ENCODE data around the gene OR10G2.
"Not testable (repeated sequence)": the region's sequence is repeated elsewhere in the genome, so short reads cannot be mapped to it uniquely, and the experiment has no call there.

OR10G2 gene

GRCh38 chr14:21617614-21618013, 17.1 kb downstream of the OR10G2 start:
- Histone ChIP-seq H3K9ac (ENCODE audit: low read depth, low read length) (no peak overlapping the region), H3K79me2 (ENCODE audit: insufficient read depth, low read length) (no peaks in the 10 kb centered on the region), H3K9me3 (ENCODE audit: insufficient read depth, low read length, severe bottlenecking) (no peaks in the 10 kb centered on the region), H3K27me3 (ENCODE audit: insufficient read depth, low read length, poor library complexity) (peaks cover 6% of the 10 kb centered on the region), H2AFZ (ENCODE audit: low read depth, low read length) (no peak overlapping the region), H3K4me1 (ENCODE audit: insufficient read depth, low read length) (no peaks in the 10 kb centered on the region), H3K36me3 (ENCODE audit: insufficient read depth, low read length) (no peaks in the 10 kb centered on the region), H3K27ac (ENCODE audit: low read length) (no peak overlapping the region), H3K4me2 (ENCODE audit: insufficient read depth, low read length) (no peak overlapping the region), H3K4me3 (ENCODE audit: low read depth in 1 of 2, low read length in 2 of 2) (no peak overlapping the region), H4K20me1 (ENCODE audit: insufficient read depth, low read length) (no peaks in the 10 kb centered on the region)
- DNase-seq = no peak
- ATAC-seq (ENCODE audit: insufficient read depth, low read depth) = no peak
- TF ChIP-seq, protein P1, sequence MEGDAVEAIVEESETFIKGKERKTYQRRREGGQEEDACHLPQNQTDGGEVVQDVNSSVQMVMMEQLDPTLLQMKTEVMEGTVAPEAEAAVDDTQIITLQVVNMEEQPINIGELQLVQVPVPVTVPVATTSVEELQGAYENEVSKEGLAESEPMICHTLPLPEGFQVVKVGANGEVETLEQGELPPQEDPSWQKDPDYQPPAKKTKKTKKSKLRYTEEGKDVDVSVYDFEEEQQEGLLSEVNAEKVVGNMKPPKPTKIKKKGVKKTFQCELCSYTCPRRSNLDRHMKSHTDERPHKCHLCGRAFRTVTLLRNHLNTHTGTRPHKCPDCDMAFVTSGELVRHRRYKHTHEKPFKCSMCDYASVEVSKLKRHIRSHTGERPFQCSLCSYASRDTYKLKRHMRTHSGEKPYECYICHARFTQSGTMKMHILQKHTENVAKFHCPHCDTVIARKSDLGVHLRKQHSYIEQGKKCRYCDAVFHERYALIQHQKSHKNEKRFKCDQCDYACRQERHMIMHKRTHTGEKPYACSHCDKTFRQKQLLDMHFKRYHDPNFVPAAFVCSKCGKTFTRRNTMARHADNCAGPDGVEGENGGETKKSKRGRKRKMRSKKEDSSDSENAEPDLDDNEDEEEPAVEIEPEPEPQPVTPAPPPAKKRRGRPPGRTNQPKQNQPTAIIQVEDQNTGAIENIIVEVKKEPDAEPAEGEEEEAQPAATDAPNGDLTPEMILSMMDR (IDR thresholded peaks at IDR 0.05; ENCODE audit: borderline replicate concordance, extremely low read depth, low read length, poor library complexity, severe bottlenecking) = no peak
- no peak for TF ChIP-seq EZH2 (IDR thresholded peaks at IDR 0.05; ENCODE audit: borderline replicate concordance, low read depth, low read length, severe bottlenecking)

DNA sequence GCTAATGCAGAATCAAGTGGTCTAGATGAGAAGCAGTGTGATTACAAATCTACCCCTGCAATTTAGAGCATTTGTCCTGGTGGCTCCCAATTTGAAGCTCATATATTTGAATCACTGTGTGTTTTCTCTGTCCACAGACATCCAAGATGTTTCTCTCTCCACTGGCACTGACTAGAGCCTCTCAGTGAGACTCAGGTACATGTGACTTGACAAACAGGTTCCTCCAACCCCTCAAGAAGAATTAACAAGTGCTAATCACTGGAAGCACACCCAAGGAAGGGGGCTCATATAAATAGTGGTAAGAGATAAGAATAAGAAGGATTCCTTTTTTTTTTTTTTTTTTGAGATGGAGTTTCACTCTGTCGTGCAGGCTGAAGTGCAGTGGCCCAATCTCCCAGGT, 20.5 kb downstream of the OR10G2 start:
- H3K79me2 ChIP-seq (ENCODE audit: insufficient read depth, low read length) = no peaks in the 10 kb centered on the region
- H3K4me2 ChIP-seq (ENCODE audit: insufficient read depth, low read length) = no peak overlapping the region
- H3K27ac ChIP-seq (ENCODE audit: low read length) = no peak overlapping the region
- H4K20me1 ChIP-seq (ENCODE audit: insufficient read depth, low read length) = no peaks in the 10 kb centered on the region
- ATAC-seq (ENCODE audit: insufficient read depth, low read depth) (no peak), DNase-seq (no peak)
- no peaks in the 10 kb centered on the region for H3K9me3 ChIP-seq (ENCODE audit: insufficient read depth, low read length, severe bottlenecking)
- H3K9ac ChIP-seq (ENCODE audit: low read depth, low read length) = no peak overlapping the region
- TF ChIP-seq, protein P1 (IDR thresholded peaks at IDR 0.05; ENCODE audit: borderline replicate concordance, extremely low read depth, low read length, poor library complexity, severe bottlenecking) = no peak
- no peak for TF ChIP-seq EZH2 (IDR thresholded peaks at IDR 0.05; ENCODE audit: borderline replicate concordance, low read depth, low read length, severe bottlenecking)
- no peaks in the 10 kb centered on the region for H3K27me3 ChIP-seq (ENCODE audit: insufficient read depth, low read length, poor library complexity)
- no peak overlapping the region for H2AFZ ChIP-seq (ENCODE audit: low read depth, low read length)
- no peak overlapping the region for H3K4me3 ChIP-seq (ENCODE audit: low read depth in 1 of 2, low read length in 2 of 2)
- no peaks in the 10 kb centered on the region for H3K4me1 ChIP-seq (ENCODE audit: insufficient read depth, low read length)
- no peaks in the 10 kb centered on the region for H3K36me3 ChIP-seq (ENCODE audit: insufficient read depth, low read length)

GRCh38 chr14:21612324-21612723, 22.4 kb downstream of the OR10G2 start:
- TF ChIP-seq, protein P1 (IDR thresholded peaks at IDR 0.05; ENCODE audit: borderline replicate concordance, extremely low read depth, low read length, poor library complexity, severe bottlenecking) = no peak
- H2AFZ ChIP-seq (ENCODE audit: low read depth, low read length) = no peak overlapping the region
- H3K27me3 ChIP-seq (ENCODE audit: insufficient read depth, low read length, poor library complexity) = no peaks in the 10 kb centered on the region

GRCh38 chr14:21602181-21602580, 32.6 kb downstream of the OR10G2 start:
- ATAC-seq (ENCODE audit: insufficient read depth, low read depth); H3K4me1 ChIP-seq (ENCODE audit: insufficient read depth, low read length); H4K20me1 ChIP-seq (ENCODE audit: insufficient read depth, low read length); H3K4me2 ChIP-seq (ENCODE audit: insufficient read depth, low read length); H3K9ac ChIP-seq (ENCODE audit: low read depth, low read length); H3K79me2 ChIP-seq (ENCODE audit: insufficient read depth, low read length); H3K9me3 ChIP-seq (ENCODE audit: insufficient read depth, low read length, severe bottlenecking); H3K36me3 ChIP-seq (ENCODE audit: insufficient read depth, low read length); H3K27ac ChIP-seq (ENCODE audit: low read length); H2AFZ ChIP-seq (ENCODE audit: low read depth, low read length); DNase-seq; H3K4me3 ChIP-seq (ENCODE audit: low read depth in 1 of 2, low read length in 2 of 2): not testable (repeated sequence)
- H3K27me3 ChIP-seq (ENCODE audit: insufficient read depth, low read length, poor library complexity) = peaks cover 10% of the 10 kb centered on the region

More at GRCh38 chr14:21612324-21612723, 22.4 kb downstream of the OR10G2 start:
- H3K36me3 ChIP-seq (ENCODE audit: insufficient read depth, low read length) = no peaks in the 10 kb centered on the region
- H3K79me2 ChIP-seq (ENCODE audit: insufficient read depth, low read length) = no peaks in the 10 kb centered on the region
- no peak for DNase-seq
- H3K27ac ChIP-seq (ENCODE audit: low read length) = no peak overlapping the region
- no peak overlapping the region for H3K4me2 ChIP-seq (ENCODE audit: insufficient read depth, low read length)
- H3K4me3 ChIP-seq (ENCODE audit: low read depth in 1 of 2, low read length in 2 of 2) = no peak overlapping the region
- H3K9me3 ChIP-seq (ENCODE audit: insufficient read depth, low read length, severe bottlenecking) = no peaks in the 10 kb centered on the region
- no peaks in the 10 kb centered on the region for H3K4me1 ChIP-seq (ENCODE audit: insufficient read depth, low read length)
- no peak for ATAC-seq (ENCODE audit: insufficient read depth, low read depth)
- no peak overlapping the region for H3K9ac ChIP-seq (ENCODE audit: low read depth, low read length)
- no peaks in the 10 kb centered on the region for H4K20me1 ChIP-seq (ENCODE audit: insufficient read depth, low read length)
